ENCODE data around the gene LCN9.

LCN9 gene

DNA sequence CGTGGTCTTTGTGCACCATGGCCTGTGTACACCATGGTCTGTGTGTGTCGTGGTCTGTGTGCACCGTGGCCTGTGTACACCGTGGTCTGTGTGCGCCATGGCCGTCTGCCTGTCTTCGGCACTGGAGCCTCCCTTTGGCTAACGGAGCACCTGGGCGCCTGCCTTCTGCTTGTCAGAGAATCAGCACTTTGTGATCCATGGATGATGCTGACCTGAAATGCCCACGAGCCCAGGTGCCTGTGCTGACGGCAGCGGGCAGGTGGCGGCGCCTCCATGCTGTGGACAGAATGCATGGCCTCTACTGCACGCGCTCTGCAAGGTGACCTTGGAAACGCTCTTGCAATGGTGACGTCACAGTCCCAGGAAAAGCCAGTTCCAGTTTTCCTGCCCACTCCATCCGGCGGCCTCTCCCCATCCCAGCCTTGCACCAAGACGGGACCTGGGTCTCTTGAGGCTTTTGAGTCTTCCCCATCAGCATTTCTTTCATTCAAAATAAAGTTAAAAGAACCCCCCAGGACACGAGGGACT, 14.6 kb downstream of the LCN9 start:
- no peak overlapping the region for H3K4me3 ChIP-seq (ENCODE audit: low read depth, low read length)
- no peaks in the 10 kb centered on the region for H3K27me3 ChIP-seq (ENCODE audit: insufficient read depth, low read depth, severe bottlenecking)
- H3K9me3 ChIP-seq (ENCODE audit: severe bottlenecking): no peaks in the 10 kb centered on the region
- H3K36me3 ChIP-seq: no peaks in the 10 kb centered on the region
- no peak for DNase-seq
- TF ChIP-seq, protein P1, sequence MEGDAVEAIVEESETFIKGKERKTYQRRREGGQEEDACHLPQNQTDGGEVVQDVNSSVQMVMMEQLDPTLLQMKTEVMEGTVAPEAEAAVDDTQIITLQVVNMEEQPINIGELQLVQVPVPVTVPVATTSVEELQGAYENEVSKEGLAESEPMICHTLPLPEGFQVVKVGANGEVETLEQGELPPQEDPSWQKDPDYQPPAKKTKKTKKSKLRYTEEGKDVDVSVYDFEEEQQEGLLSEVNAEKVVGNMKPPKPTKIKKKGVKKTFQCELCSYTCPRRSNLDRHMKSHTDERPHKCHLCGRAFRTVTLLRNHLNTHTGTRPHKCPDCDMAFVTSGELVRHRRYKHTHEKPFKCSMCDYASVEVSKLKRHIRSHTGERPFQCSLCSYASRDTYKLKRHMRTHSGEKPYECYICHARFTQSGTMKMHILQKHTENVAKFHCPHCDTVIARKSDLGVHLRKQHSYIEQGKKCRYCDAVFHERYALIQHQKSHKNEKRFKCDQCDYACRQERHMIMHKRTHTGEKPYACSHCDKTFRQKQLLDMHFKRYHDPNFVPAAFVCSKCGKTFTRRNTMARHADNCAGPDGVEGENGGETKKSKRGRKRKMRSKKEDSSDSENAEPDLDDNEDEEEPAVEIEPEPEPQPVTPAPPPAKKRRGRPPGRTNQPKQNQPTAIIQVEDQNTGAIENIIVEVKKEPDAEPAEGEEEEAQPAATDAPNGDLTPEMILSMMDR (IDR thresholded peaks at IDR 0.05; ENCODE audit: low read depth, low read length): no peak
- H3K27ac ChIP-seq: no peak overlapping the region

GRCh38 chr9:135678236-135679017, 15.3 kb downstream of the LCN9 start:
- DNase-seq: no peak
- no peaks in the 10 kb centered on the region for H3K9me3 ChIP-seq (ENCODE audit: severe bottlenecking)
- no peaks in the 10 kb centered on the region for H3K36me3 ChIP-seq
- TF ChIP-seq, protein P1 (IDR thresholded peaks at IDR 0.05; ENCODE audit: low read depth, low read length): no peak
- no peak overlapping the region for H3K4me3 ChIP-seq (ENCODE audit: low read depth, low read length)
- H3K27ac ChIP-seq: no peak overlapping the region
- no peaks in the 10 kb centered on the region for H3K27me3 ChIP-seq (ENCODE audit: insufficient read depth, low read depth, severe bottlenecking)

DNA sequence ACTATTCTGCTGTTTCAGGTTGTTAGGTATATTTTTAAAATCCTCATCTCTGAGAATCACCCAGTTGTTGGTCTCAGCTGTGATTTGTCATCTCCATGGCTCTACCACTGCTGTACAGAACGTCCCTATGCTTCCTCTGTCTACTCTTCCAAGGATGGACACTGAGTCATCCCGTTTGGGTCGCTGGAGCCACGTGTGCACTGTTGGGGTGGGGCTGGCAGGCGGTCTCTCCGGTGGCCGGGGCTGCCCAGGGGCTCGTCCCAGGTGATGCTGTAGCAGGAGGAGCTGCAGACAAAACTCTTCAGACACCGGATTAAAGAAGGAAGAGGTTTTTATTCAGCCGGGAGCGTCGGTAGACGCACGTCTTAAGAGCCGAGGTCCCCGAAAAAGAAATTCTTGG, 16.9 kb downstream of the LCN9 start:
- no peaks in the 10 kb centered on the region for H3K9me3 ChIP-seq (ENCODE audit: severe bottlenecking)
- no peaks in the 10 kb centered on the region for H3K27me3 ChIP-seq (ENCODE audit: insufficient read depth, low read depth, severe bottlenecking)
- no peak overlapping the region for H3K27ac ChIP-seq
- H3K4me3 ChIP-seq (ENCODE audit: low read depth, low read length): no peak overlapping the region
- no peak for DNase-seq
- H3K36me3 ChIP-seq: no peaks in the 10 kb centered on the region
- TF ChIP-seq, protein P1 (IDR thresholded peaks at IDR 0.05; ENCODE audit: low read depth, low read length): no peak

DNA sequence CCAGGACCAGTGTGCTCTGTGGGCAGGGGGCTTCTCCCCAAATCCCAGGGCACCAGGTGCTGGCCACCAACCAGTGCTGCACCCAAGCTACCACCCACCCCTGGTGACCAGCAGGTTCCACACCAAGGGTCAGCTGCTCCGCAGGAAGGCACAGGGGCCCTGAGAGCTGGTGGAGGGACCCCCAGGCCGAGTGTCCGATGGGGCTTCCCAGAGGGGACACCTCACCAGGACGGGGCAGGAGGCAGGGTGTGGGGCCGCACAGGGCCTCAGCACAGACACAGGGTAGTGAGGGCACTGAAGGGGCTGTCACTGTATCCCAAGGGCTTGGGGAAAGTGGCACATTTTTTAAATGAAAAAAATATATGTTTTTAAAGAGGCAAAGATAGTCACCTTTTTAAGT, 18.1 kb downstream of the LCN9 start:
- no peak overlapping the region for H3K27ac ChIP-seq
- no peaks in the 10 kb centered on the region for H3K9me3 ChIP-seq (ENCODE audit: severe bottlenecking)
- no peaks in the 10 kb centered on the region for H3K27me3 ChIP-seq (ENCODE audit: insufficient read depth, low read depth, severe bottlenecking)
- TF ChIP-seq, protein P1 (IDR thresholded peaks at IDR 0.05; ENCODE audit: low read depth, low read length): no peak
- no peaks in the 10 kb centered on the region for H3K36me3 ChIP-seq
- no peak overlapping the region for H3K4me3 ChIP-seq (ENCODE audit: low read depth, low read length)
- no peak for DNase-seq

GRCh38 chr9:135683401-135684034, 20.4 kb downstream of the LCN9 start:
- no peaks in the 10 kb centered on the region for H3K27me3 ChIP-seq (ENCODE audit: insufficient read depth, low read depth, severe bottlenecking)
- TF ChIP-seq, protein P1 (IDR thresholded peaks at IDR 0.05; ENCODE audit: low read depth, low read length): no peak

More at GRCh38 chr9:135683401-135684034, 20.4 kb downstream of the LCN9 start:
- Histone ChIP-seq H3K27ac (no peak overlapping the region), H3K36me3 (no peaks in the 10 kb centered on the region), H3K9me3 (ENCODE audit: severe bottlenecking) (no peaks in the 10 kb centered on the region), H3K4me3 (ENCODE audit: low read depth, low read length) (no peak overlapping the region)
- DNase-seq: no peak
